Erythroblast (primary cell): Measurements from ENCODE around the gene ERCC4.
A peak's percentile ranks its signal among the peaks of the same experiment; 100 is the strongest.

Experiments used
- DNase-seq, 2 experiments: peaks; one replicate each; lab custom pipeline; 2025; lab: John Stamatoyannopoulos, UW
- GATA1 ChIP-seq: IDR thresholded peaks from 2 replicates; pipeline ENCODE4 v1.6.1; 2011; ENCODE audit warnings: low read depth, mild to moderate bottlenecking, control low read depth, low read length, moderate library complexity
- POLR2A ChIP-seq: IDR thresholded peaks from 2 replicates; pipeline ENCODE4 v1.6.1; 2011; ENCODE audit warnings: mild to moderate bottlenecking, low read length

Gene ERCC4

GRCh38 chr16:13945744-13946485, 26.0 kb downstream of the ERCC4 start:
- TF ChIP-seq GATA1 (no peak), POLR2A (no peak)
- DNase-seq, result no peak

GRCh38 chr16:13948086-13948485, 28.1 kb downstream of the ERCC4 start:
- TF ChIP-seq GATA1, result no peak
- no peak for TF ChIP-seq POLR2A
- no peak for DNase-seq

GRCh38 chr16:13950821-13951547, 31.0 kb downstream of the ERCC4 start:
- no peak for TF ChIP-seq GATA1

GRCh38 chr16:13951611-13952010, 31.7 kb downstream of the ERCC4 start:
- TF ChIP-seq GATA1 (no peak), POLR2A (no peak)
- DNase-seq, result no peak

More at GRCh38 chr16:13950821-13951547, 31.0 kb downstream of the ERCC4 start:
- no peak for DNase-seq

- TF ChIP-seq POLR2A (no peak), GATA1 (no peak)
- DNase-seq, result no peak
Measured at GRCh38 chr16:13953501-13953900, 33.5 kb downstream of the ERCC4 start.

GRCh38 chr16:13956635-13957196, 36.8 kb downstream of the ERCC4 start:
- no peak for DNase-seq
- TF ChIP-seq GATA1, result no peak

DNA sequence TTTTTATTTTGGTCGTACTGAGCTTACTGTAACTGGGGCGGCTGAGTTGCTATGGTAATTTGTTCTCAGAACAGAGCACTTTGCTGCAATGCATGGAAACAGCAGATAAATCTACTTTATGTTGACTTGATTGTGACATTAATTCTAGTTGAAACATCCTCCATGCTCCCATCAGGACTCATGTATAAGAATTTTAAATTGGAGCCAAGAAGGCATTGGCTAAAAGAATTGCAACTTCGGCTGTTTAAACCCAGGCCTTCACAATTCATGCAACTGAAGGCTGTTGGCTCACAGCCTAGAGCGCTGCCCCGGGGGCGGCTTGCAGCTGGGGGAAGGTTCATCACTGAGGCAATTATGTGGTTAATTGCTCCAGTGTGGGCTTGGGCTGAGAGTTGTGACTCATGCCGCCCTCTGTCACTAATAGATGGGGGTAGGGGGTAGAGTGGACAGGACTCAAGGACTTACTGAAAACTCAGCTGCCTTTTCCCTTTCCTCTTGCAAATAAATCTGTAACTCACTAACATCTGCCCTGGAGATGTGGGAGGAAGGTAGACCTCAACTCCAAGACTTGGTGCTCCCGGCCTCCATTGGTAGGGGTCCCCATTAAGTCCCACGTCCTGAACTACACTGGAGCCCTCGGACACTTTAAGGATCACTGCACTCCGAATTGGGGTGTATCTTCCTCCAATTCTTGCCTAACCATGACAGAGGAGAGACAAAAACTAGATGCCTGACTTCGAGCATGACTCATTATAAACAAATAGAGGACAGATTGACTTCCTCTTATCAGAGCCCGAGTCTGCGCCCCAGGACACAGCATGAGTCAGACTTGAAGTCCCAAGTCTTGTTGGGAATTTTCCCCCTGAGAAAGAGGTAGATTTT, 37.5 kb downstream of the ERCC4 start:
- TF ChIP-seq GATA1 (no peak), POLR2A (no peak)
- peak in 1 of 2 experiments; percentile 21 for DNase-seq

DNA sequence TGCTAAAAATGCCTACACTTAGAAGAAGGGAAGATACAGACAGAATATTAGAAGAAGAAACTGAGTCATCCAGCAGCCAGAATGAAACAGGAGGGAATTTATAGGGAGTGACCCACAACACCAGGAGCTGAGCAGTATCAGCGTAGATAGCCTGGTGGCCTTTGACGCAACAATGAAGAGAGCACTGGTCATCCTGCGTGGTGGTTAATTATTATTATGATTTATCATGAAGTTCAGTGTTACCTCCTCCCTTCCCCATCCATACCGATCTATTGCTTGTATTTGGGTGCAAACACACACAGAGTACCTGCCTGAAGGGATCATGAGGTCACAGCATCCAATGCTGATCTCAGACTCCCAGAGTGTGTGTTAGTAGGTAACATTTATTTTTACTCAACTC, 38.5 kb downstream of the ERCC4 start:
- no peak for TF ChIP-seq POLR2A

DNA sequence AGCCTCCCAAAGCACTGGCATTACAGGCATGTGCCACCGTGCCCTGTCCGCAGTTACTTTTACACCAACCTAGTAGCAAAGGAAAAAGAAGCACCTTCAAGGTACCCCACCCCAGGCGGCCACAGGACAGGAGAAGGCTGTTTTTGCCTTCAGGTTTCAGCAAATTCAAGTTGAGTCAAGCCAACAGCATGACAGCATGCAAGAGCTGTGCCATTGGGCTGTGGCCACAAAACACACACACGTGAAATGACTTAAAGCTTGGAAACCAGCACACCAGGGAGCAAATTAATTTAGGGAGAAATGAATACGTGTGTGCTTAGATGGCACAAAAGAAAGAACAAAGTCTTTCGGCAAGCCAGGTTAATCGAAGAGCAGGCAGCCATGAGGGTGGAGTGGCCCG, 39.7 kb downstream of the ERCC4 start:
- TF ChIP-seq POLR2A (no peak), GATA1 (no peak)
- no peak for DNase-seq

More for the DNA sequence above, 38.5 kb downstream of the ERCC4 start:
- no peak for DNase-seq

DNA sequence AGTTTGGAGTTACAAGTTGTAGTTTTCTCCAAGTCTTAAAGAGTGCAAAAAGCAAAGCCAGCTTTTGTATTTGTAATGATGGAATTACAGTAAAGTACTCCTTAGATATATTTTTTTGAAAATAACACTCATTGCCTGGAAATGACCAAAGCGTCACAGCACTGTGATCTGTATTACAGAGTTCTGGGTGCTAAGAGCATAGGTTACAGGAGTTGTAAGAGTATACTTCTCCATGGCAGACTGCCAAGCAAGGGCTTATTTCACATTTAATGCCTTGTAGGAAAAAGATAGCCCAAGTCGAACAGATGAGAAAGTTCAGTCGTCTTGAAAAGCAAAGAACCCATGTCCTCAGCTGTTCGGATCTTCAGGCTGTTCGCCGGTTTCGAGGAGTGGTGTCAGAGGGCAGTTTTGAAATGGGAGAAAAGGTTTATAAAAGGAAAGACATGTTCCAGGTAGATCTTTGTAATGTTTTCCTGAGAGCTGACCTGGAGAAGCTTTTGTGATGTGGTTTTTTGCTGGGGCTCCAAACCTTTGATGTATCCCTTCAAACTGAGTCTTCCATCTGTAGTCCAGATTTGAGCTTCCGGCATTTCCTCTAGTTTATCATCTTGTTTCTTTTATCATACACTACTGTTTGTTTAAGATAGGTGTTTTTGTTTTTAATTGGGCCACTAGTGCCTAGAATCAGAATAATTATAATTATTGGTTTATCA, 41.3 kb downstream of the ERCC4 start:
- no peak for DNase-seq

DNA sequence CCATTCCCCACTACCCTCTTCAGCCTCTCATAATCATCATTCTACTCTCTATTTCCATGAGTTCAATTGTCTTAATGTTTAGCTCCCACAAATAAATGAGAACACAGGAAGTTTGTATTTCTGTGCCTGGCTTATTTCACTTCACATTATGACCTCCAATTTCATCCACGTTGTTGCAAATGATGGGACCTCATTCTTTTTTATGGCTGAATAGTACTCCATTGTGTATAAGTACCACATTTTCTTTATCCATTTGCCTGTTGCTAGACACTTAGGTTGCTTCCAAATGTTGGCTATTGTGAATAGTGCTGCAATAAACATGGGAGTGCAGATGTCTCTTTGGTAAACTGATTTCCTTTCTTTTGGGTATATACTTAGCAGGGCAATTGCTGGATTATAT, 42.3 kb downstream of the ERCC4 start:
- TF ChIP-seq GATA1 (no peak), POLR2A (no peak)

More for the DNA sequence above, 41.3 kb downstream of the ERCC4 start:
- no peak for TF ChIP-seq GATA1
- no peak for TF ChIP-seq POLR2A

GRCh38 chr16:13968835-13969234, 48.9 kb downstream of the ERCC4 start:
- TF ChIP-seq POLR2A (no peak), GATA1 (no peak)
- DNase-seq, result no peak

More for the DNA sequence above, 42.3 kb downstream of the ERCC4 start:
- DNase-seq, result no peak

- DNase-seq, result no peak
- TF ChIP-seq GATA1 (no peak), POLR2A (no peak)
Measured at GRCh38 chr16:13969711-13970110, 49.8 kb downstream of the ERCC4 start.
